ENCODE results near the gene ANP32A.
"Not testable (repeated sequence)": the region's sequence is repeated elsewhere in the genome, so short reads cannot be mapped to it uniquely, and the experiment has no call there.

Gene ANP32A

GRCh38 chr15:68781766-68782588, 38.7 kb downstream of the ANP32A start:
- DNase-seq: no peak

- no peak for DNase-seq
Measured at GRCh38 chr15:68781217-68781616, 39.5 kb downstream of the ANP32A start.

GRCh38 chr15:68778876-68779275, 41.8 kb downstream of the ANP32A start:
- DNase-seq: peak; percentile 6

GRCh38 chr15:68776477-68777270, 44.0 kb downstream of the ANP32A start:
- DNase-seq: no peak

- DNase-seq: no peak
Measured at GRCh38 chr15:68775671-68776476, 44.8 kb downstream of the ANP32A start.

- DNase-seq: no peak
Measured at GRCh38 chr15:68775236-68775577, 45.5 kb downstream of the ANP32A start.

- DNase-seq: no peak
Measured at GRCh38 chr15:68774521-68775235, 46.0 kb downstream of the ANP32A start.

GRCh38 chr15:68774120-68774519, 46.6 kb downstream of the ANP32A start:
- DNase-seq: no peak

- DNase-seq: no peak
Measured at GRCh38 chr15:68773036-68773435, 47.7 kb downstream of the ANP32A start.

GRCh38 chr15:68770216-68770615, 50.5 kb downstream of the ANP32A start:
- DNase-seq: no peak

GRCh38 chr15:68769702-68770101, 51.0 kb downstream of the ANP32A start:
- DNase-seq: no peak

- DNase-seq: peak; percentile 61
Measured at GRCh38 chr15:68768321-68768720, 52.4 kb downstream of the ANP32A start.

- no peak for DNase-seq
Measured at GRCh38 chr15:68767833-68768232, 52.9 kb downstream of the ANP32A start.

- DNase-seq: no peak
Measured at GRCh38 chr15:68765602-68766368, 54.9 kb downstream of the ANP32A start.

- DNase-seq: no peak
Measured at GRCh38 chr15:68764090-68764489, 56.6 kb downstream of the ANP32A start.

GRCh38 chr15:68763063-68763462, 57.6 kb downstream of the ANP32A start:
- no peak for DNase-seq

- DNase-seq: not testable (repeated sequence)
Measured at GRCh38 chr15:68759982-68760579, 60.6 kb downstream of the ANP32A start.

GRCh38 chr15:68755731-68756130, 65.0 kb downstream of the ANP32A start:
- DNase-seq: no peak

- DNase-seq: no peak
Measured at GRCh38 chr15:68751622-68752021, 69.1 kb downstream of the ANP32A start.

- no peak for DNase-seq
Measured at GRCh38 chr15:68749793-68750192, 70.9 kb downstream of the ANP32A start.

GRCh38 chr15:68749365-68749764, 71.3 kb downstream of the ANP32A start:
- no peak for DNase-seq

Measured in DMS53 (cell line).